ENCODE results near the gene PPP1R14C. TPM values are rescaled to one million over a fixed set of nuclear protein-coding genes. Genes with fewer than 3 reads are reported as not detected.

Gene PPP1R14C
- polyA plus RNA-seq, 1 donor (not counting 4 experiments of a cell fraction or from before 2014, with no cell fraction given) = 50.6 TPM

GRCh38 chr6:150213301-150213700 is 70.5 kb downstream of the PPP1R14C start:
- FAIRE-seq = no peak

GRCh38 chr6:150214310-150214709 is 71.5 kb downstream of the PPP1R14C start:
- FAIRE-seq (no peak), DNase-seq (ENCODE audit: low read depth, low spot score) (no peak)
- peaks cover 5 to 7% of the 10 kb centered on the region in 2 experiments for H3K36me3 ChIP-seq (ENCODE audit: control insufficient read depth in 2 of 2, extremely low read depth in 1 of 2, insufficient read depth in 2 of 2, low read length in 2 of 2)
- H3K27ac ChIP-seq (ENCODE audit: control insufficient read depth, insufficient read depth, low read length) = no peak overlapping the region
- H3K9ac ChIP-seq (ENCODE audit: control insufficient read depth, extremely low read depth, insufficient read depth, low read length) = no peak overlapping the region
- no peaks in the 10 kb centered on the region for H3K9me1 ChIP-seq (ENCODE audit: control insufficient read depth, extremely low read depth, insufficient read depth, low read length)
- H3K27me3 ChIP-seq (ENCODE audit: control insufficient read depth, extremely low read depth, insufficient read depth, low read length) = no peaks in the 10 kb centered on the region
- H2AFZ ChIP-seq (ENCODE audit: control insufficient read depth, low read length) = no peak overlapping the region
- no peak overlapping the region for H3K4me2 ChIP-seq (ENCODE audit: control insufficient read depth, extremely low read depth, insufficient read depth, low read depth, low read length)
- dilution Hi-C loops (cut with MboI; ENCODE audit: extremely low pct_ligation_motif_present, low sequenced_read_pairs) = no loop called here
- no peaks in the 10 kb centered on the region for H3K9me3 ChIP-seq (ENCODE audit: control insufficient read depth, low read depth, low read length)
- no peak overlapping the region for H3K4me3 ChIP-seq (ENCODE audit: control insufficient read depth in 2 of 3, extremely low read depth in 1 of 3, insufficient read depth in 2 of 3, low read depth in 1 of 3, low read length in 3 of 3)
- no peaks in the 10 kb centered on the region for H4K20me1 ChIP-seq (ENCODE audit: control insufficient read depth, extremely low read depth, insufficient read depth, low read length)
- H3K79me2 ChIP-seq (ENCODE audit: control insufficient read depth, insufficient read depth, low read length) = peaks cover 16% of the 10 kb centered on the region
- TF ChIP-seq CTCF (optimal IDR thresholded peaks at IDR 0.05 in 1 of 3, IDR thresholded peaks at IDR 0.05 in 1 of 3, conservative IDR thresholded peaks at IDR 0.05 in 1 of 3; ENCODE audit: extremely low read depth in 1 of 3, insufficient read depth in 2 of 3, low read length in 3 of 3) = no peak
- TF ChIP-seq EZH2 (IDR thresholded peaks at IDR 0.05; ENCODE audit: low read length) = no peak
- H3K4me1 ChIP-seq (ENCODE audit: control insufficient read depth, extremely low read depth, insufficient read depth, low read length) = peaks cover 21% of the 10 kb centered on the region

More at GRCh38 chr6:150213301-150213700, 70.5 kb downstream of the PPP1R14C start:
- Histone ChIP-seq H2AFZ (ENCODE audit: control insufficient read depth, low read length) (no peak overlapping the region), H3K4me3 (ENCODE audit: control insufficient read depth in 2 of 3, extremely low read depth in 1 of 3, insufficient read depth in 2 of 3, low read depth in 1 of 3, low read length in 3 of 3) (no peak overlapping the region), H3K4me1 (ENCODE audit: control insufficient read depth, extremely low read depth, insufficient read depth, low read length) (peaks cover 31% of the 10 kb centered on the region), H3K4me2 (ENCODE audit: control insufficient read depth, extremely low read depth, insufficient read depth, low read depth, low read length) (no peak overlapping the region), H3K36me3 (ENCODE audit: control insufficient read depth in 2 of 2, extremely low read depth in 1 of 2, insufficient read depth in 2 of 2, low read length in 2 of 2) (peaks cover 5 to 7% of the 10 kb centered on the region in 2 experiments), H3K79me2 (ENCODE audit: control insufficient read depth, insufficient read depth, low read length) (peaks cover 19% of the 10 kb centered on the region), H3K27ac (ENCODE audit: control insufficient read depth, insufficient read depth, low read length) (no peak overlapping the region), H3K9me3 (ENCODE audit: control insufficient read depth, low read depth, low read length) (no peaks in the 10 kb centered on the region), H4K20me1 (ENCODE audit: control insufficient read depth, extremely low read depth, insufficient read depth, low read length) (no peaks in the 10 kb centered on the region), H3K9ac (ENCODE audit: control insufficient read depth, extremely low read depth, insufficient read depth, low read length) (no peak overlapping the region), H3K9me1 (ENCODE audit: control insufficient read depth, extremely low read depth, insufficient read depth, low read length) (no peaks in the 10 kb centered on the region), H3K27me3 (ENCODE audit: control insufficient read depth, extremely low read depth, insufficient read depth, low read length) (no peaks in the 10 kb centered on the region)
- no peak for TF ChIP-seq EZH2 (IDR thresholded peaks at IDR 0.05; ENCODE audit: low read length)
- no peak for TF ChIP-seq CTCF (optimal IDR thresholded peaks at IDR 0.05 in 1 of 3, IDR thresholded peaks at IDR 0.05 in 1 of 3, conservative IDR thresholded peaks at IDR 0.05 in 1 of 3; ENCODE audit: extremely low read depth in 1 of 3, insufficient read depth in 2 of 3, low read length in 3 of 3)
- dilution Hi-C loops (cut with MboI; ENCODE audit: extremely low pct_ligation_motif_present, low sequenced_read_pairs) = no loop called here
- DNase-seq (ENCODE audit: low read depth, low spot score) = no peak

All from keratinocyte (primary cell).